Peyer's patch (tissue), 4 donors: ENCODE data around the gene ESR2.

Experiments used
- CTCF ChIP-seq, 6 experiments: fragments of 450-650 bp in 4 of 6; fragments of 200-600 bp in 2 of 6; sonication (generic) in 1 of 6; IDR thresholded peaks; one replicate each; pipeline ENCODE4 v1.5.1; 2017 to 2019; ENCODE audit warnings: antibody characterized with exemption in 6 of 6, mild to moderate bottlenecking in 3 of 6, moderate library complexity in 1 of 6
- POLR2A ChIP-seq, 2 donors: fragments of 450-650 bp; IDR thresholded peaks; one replicate each; pipeline ENCODE4 v1.5.1; 2017; ENCODE audit warnings: antibody characterized with exemption in 2 of 2, mild to moderate bottlenecking in 2 of 2, moderate library complexity in 2 of 2

DNA sequence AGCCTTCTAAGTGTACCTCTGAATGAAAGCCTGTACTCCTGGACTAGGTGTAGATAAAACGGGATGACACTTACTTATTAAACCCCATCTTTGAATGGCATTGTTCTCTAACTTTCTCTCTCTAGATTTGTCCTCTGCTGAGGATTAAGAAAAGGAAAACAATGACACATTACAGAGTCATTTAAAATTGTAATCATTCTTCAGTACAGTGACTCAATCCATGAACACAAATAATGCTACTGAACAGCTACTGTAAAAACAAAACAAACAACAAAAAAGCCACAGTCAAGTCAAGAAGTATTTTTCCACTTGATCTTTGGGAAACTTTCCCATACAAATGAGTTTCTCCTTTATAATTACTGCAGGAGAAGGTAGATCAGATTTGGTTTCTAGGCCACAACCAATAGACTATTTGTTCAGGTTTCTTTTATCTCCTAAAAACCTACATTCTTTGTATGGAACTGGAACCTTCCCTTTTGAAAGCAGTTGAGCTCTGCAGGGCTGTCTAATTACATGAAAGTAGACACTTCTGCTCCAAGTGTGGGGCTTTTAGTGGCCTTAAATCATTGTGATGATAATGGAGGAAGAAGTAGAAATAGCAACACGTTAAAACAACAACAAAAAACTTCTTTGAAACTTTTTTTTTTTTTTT lies 219.1 kb downstream of the ESR2 start:
- no peak for TF ChIP-seq CTCF (IDR thresholded peaks at IDR 0.05)
- no peak for TF ChIP-seq POLR2A (IDR thresholded peaks at IDR 0.05)
